PFSK-1 (cell line): ENCODE results near the gene RBX1.

ENCODE experiments used
- POLR2AphosphoS5 ChIP-seq: IDR thresholded peaks from 2 replicates; pipeline ENCODE4 v1.6.1; 2012; ENCODE audit warnings: low read depth, mild to moderate bottlenecking, control low read depth, low read length, moderate library complexity
- REST ChIP-seq, 2 experiments: IDR thresholded peaks; 2 replicates each; pipeline versions ENCODE4 v1.6.1 to v1.8.0; 2011 to 2012; ENCODE audit warnings: low read depth in 2 of 2, low read length in 2 of 2, control low read depth in 1 of 2, inconsistent platforms in 1 of 2, mild to moderate bottlenecking in 1 of 2, moderate library complexity in 1 of 2; ENCODE audit not compliant: insufficient read depth in 1 of 2
- SIN3A ChIP-seq: IDR thresholded peaks from 2 replicates; pipeline ENCODE4 v1.6.1; 2012; ENCODE audit warnings: mild to moderate bottlenecking, low read length, moderate library complexity, borderline replicate concordance; ENCODE audit not compliant: insufficient read depth
- TAF1 ChIP-seq: IDR thresholded peaks from 2 replicates; pipeline ENCODE4 v1.6.1; 2012; ENCODE audit warnings: low read length, control low read depth, borderline replicate concordance; ENCODE audit not compliant: insufficient read depth

- TF ChIP-seq POLR2AphosphoS5 (no peak), REST (IDR thresholded peaks at IDR 0.05; ENCODE audit: insufficient read depth in 1 of 2, low read depth in 2 of 2, low read length in 2 of 2) (no peak), TAF1 (no peak), SIN3A (no peak)
Observed at GRCh38 chr22:40904101-40904500, 47.1 kb upstream of the RBX1 start.
